OCI-LY3 (cell line): ENCODE measurements around the gene KLF11.

Experiments used
- H2AFZ ChIP-seq: fragments of 200-600, 300-600 bp; shearing (Covaris generic); 2 replicates; pipeline ENCODE4 v1.6.0; 2014; ENCODE audit warnings: antibody characterized with exemption, low read depth, low read length
- H3K27ac ChIP-seq: fragments of 200-600, 300-600 bp; sonication (generic); 2 replicates; pipeline ENCODE4 v1.5.1; 2014; ENCODE audit warnings: mild to moderate bottlenecking, low read length, moderate library complexity, mixed read lengths
- H3K27me3 ChIP-seq: fragments of 200-600, 300-600 bp; sonication (generic); 2 replicates; pipeline ENCODE4 v1.6.1; 2014; ENCODE audit warnings: low read depth, low read length, mixed read lengths
- H3K36me3 ChIP-seq: fragments of 200-600, 300-600 bp; sonication (generic); replicated peaks from 2 replicates; pipeline ENCODE3; 2014; ENCODE audit warnings: low read depth, low read length, mixed read lengths
- H3K4me1 ChIP-seq: fragments of 300-600, 200-600 bp; sonication (generic); 2 replicates; pipeline ENCODE4 v1.6.1; 2014; ENCODE audit warnings: low read length, mixed read lengths
- H3K4me2 ChIP-seq: fragments of 200-600, 300-600 bp; sonication (generic); 2 replicates; pipeline ENCODE4 v1.6.1; 2014; ENCODE audit warnings: low read length, mixed read lengths
- H3K4me3 ChIP-seq: fragments of 300-600, 200-600 bp; sonication (generic); 2 replicates; pipeline ENCODE4 v1.5.1; 2014; ENCODE audit warnings: antibody characterized with exemption, mild to moderate bottlenecking, low read length, moderate library complexity
- H3K79me2 ChIP-seq: fragments of 300-600, 200-600 bp; shearing (Covaris generic); 2 replicates; pipeline ENCODE4 v1.6.1; 2014; ENCODE audit warnings: mild to moderate bottlenecking, low read length, mixed read lengths
- H3K9ac ChIP-seq: fragments of 300-600, 200-600 bp; shearing (Covaris generic); 2 replicates; pipeline ENCODE4 v1.6.0; 2014; ENCODE audit warnings: mild to moderate bottlenecking, low read length, moderate library complexity
- H3K9me3 ChIP-seq: fragments of 200-600, 300-600 bp; shearing (Covaris generic); 2 replicates; pipeline ENCODE4 v1.6.1; 2014; ENCODE audit warnings: low read length, mixed read lengths; ENCODE audit not compliant: insufficient read depth
- H4K20me1 ChIP-seq: fragments of 200-600, 300-600 bp; sonication (generic); 2 replicates; pipeline ENCODE4 v1.6.1; 2016; ENCODE audit warnings: low read length, mixed read lengths; ENCODE audit not compliant: insufficient read depth
- CTCF ChIP-seq: fragments of 200-600, 300-600 bp; sonication (generic); IDR thresholded peaks from 2 replicates; pipeline ENCODE4 v1.5.1; 2014; ENCODE audit warnings: antibody characterized with exemption, low read length, low read depth
- EZH2phosphoT487 ChIP-seq: fragments of 200-600 bp; shearing (Covaris generic); IDR thresholded peaks from 2 replicates; pipeline ENCODE4 v1.6.1; 2018; ENCODE audit warnings: antibody characterized with exemption, mixed run types, low read depth

Gene KLF11

GRCh38 chr2:10017313-10017941, 25.9 kb upstream of the KLF11 start:
- Histone ChIP-seq H3K9me3 (no peaks in the 10 kb centered on the region), H3K4me2 (no peak overlapping the region), H3K4me1 (no peaks in the 10 kb centered on the region), H3K27ac (no peak overlapping the region), H3K79me2 (no peaks in the 10 kb centered on the region), H3K9ac (no peak overlapping the region), H2AFZ (no peak overlapping the region), H4K20me1 (no peaks in the 10 kb centered on the region), H3K36me3 (no peaks in the 10 kb centered on the region), H3K4me3 (no peak overlapping the region), H3K27me3 (peaks cover 3% of the 10 kb centered on the region; the same call in 1 of the 2 replicates)
- TF ChIP-seq CTCF (no peak), EZH2phosphoT487 (no peak)

GRCh38 chr2:10019174-10019573, 24.2 kb upstream of the KLF11 start:
- Histone ChIP-seq H3K9me3 (no peaks in the 10 kb centered on the region), H3K36me3 (no peaks in the 10 kb centered on the region), H3K79me2 (no peaks in the 10 kb centered on the region), H3K9ac (no peak overlapping the region), H3K4me2 (no peak overlapping the region), H3K4me1 (no peaks in the 10 kb centered on the region), H3K27ac (no peak overlapping the region), H4K20me1 (no peaks in the 10 kb centered on the region), H3K4me3 (no peak overlapping the region), H3K27me3 (peaks cover 3% of the 10 kb centered on the region; the same call in 1 of the 2 replicates), H2AFZ (no peak overlapping the region)
- no peak for TF ChIP-seq CTCF
- TF ChIP-seq EZH2phosphoT487: no peak

GRCh38 chr2:10019602-10020400, 23.5 kb upstream of the KLF11 start:
- Histone ChIP-seq H3K4me3 (no peak overlapping the region), H3K9me3 (no peaks in the 10 kb centered on the region), H3K4me1 (no peaks in the 10 kb centered on the region), H3K9ac (no peak overlapping the region), H3K4me2 (no peak overlapping the region), H4K20me1 (no peaks in the 10 kb centered on the region), H3K36me3 (no peaks in the 10 kb centered on the region), H2AFZ (no peak overlapping the region), H3K27me3 (peaks cover 3% of the 10 kb centered on the region; the same call in 1 of the 2 replicates), H3K79me2 (no peaks in the 10 kb centered on the region), H3K27ac (no peak overlapping the region)
- TF ChIP-seq CTCF: no peak
- no peak for TF ChIP-seq EZH2phosphoT487

- 0 out of 2 replicates have a peak, but pooled peaks cover 3% of the 10 kb centered on the region for H3K27me3 ChIP-seq
- TF ChIP-seq EZH2phosphoT487 (no peak), CTCF (no peak)
- H3K27ac ChIP-seq: no peak overlapping the region
- H3K9ac ChIP-seq: no peak overlapping the region
- no peaks in the 10 kb centered on the region for H3K36me3 ChIP-seq
- H3K9me3 ChIP-seq: no peaks in the 10 kb centered on the region
- no peak overlapping the region for H3K4me3 ChIP-seq
- H4K20me1 ChIP-seq: no peaks in the 10 kb centered on the region
- no peaks in the 10 kb centered on the region for H3K79me2 ChIP-seq
- no peak overlapping the region for H2AFZ ChIP-seq
- no peak overlapping the region for H3K4me2 ChIP-seq
- no peaks in the 10 kb centered on the region for H3K4me1 ChIP-seq
Measured at GRCh38 chr2:10022041-10022421, 21.3 kb upstream of the KLF11 start.
